SH-SY5Y (cell line): ENCODE data around the gene RMDN3.

Experiments used
- GATA2 ChIP-seq: IDR thresholded peaks from 2 replicates; pipeline ENCODE4 v1.6.1; 2011; ENCODE audit warnings: mild to moderate bottlenecking, low read depth, low read length
- GATA3 ChIP-seq: IDR thresholded peaks from 2 replicates; pipeline ENCODE4 v1.6.1; 2011; ENCODE audit warnings: low read depth, mild to moderate bottlenecking, low read length, moderate library complexity

DNA sequence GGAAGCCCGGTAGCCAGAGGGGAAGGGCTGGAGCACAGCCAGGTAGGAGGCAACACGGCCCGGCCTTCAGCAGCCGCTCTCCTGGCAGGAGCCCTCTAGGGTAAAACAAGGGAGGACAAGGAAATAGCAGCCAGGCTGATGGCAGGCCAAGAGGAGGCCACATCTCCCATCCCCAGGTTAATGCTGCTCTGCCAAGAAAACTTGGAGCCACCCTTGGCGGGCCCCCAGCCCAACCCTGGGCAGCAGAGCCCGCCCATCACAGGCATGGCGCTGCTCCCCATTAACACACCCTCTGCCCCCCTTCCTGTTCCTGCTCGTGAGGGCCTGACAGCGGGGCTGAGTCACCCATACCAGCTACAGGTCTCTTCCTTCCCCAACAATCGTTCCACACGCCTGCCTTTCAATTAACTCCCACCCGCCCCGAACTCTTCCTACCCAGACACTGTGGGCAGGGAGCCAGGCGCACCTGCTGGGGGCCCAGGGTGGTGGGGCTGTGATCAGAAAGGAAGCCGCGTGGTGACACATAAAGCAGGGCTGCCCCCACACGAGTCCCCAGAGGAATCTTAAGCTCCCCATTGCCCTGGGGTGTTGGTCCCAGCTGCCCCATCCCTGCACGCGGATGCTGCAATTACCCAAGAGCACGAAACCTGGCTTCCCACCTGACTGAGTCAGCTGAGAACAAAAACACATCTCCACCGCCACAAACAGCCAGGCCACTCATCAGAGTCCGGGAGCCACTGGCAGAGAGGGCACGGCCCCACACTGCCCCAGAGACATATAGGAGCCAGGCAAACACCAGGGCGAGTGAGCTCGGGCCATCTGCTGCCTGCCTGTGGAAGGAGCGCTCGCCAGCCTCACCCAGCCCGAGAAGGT lies 14.5 kb upstream of the RMDN3 start, which contains the start of gene C15orf62:
- TF ChIP-seq GATA3 (no peak), GATA2 (no peak)
